Thyroid gland (tissue), 4 donors: ENCODE data around the gene SCAPER.

Experiments used
- CTCF ChIP-seq, 6 experiments: fragments of 200-600 bp in 3 of 6; fragments of 450-650 bp in 3 of 6; sonication (generic) in 3 of 6; IDR thresholded peaks; one replicate each; pipeline ENCODE4 v1.5.1; 2016 to 2019; ENCODE audit warnings: antibody characterized with exemption in 6 of 6, mild to moderate bottlenecking in 2 of 6, inconsistent platforms in 1 of 6, moderate library complexity in 1 of 6
- POLR2A ChIP-seq, 2 donors: fragments of 450-650 bp; IDR thresholded peaks; one replicate each; pipeline ENCODE4 v1.6.1; 2017; ENCODE audit warnings: antibody characterized with exemption in 2 of 2, mild to moderate bottlenecking in 2 of 2, moderate library complexity in 1 of 2

DNA sequence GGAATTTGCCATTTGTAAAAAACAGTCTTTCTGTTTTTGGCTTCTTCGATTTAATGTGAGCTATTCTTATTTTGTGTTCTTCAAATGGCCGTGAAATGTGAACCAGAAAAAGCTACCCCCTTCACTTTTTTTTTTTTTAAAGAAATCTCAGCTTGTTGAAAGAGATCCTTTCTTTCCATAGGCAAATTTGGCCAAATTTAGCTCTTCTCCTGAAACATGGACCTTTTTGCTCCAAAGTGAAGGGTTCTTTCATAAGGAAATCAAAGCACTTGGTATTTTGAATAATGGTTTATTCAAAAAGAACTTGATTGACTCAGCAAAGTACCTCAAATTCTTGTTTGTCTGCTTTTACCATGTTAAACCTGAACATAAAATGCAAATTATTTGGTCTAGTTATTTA is 36.5 kb upstream of the SCAPER start:
- TF ChIP-seq CTCF (IDR thresholded peaks at IDR 0.05) (no peak), POLR2A (IDR thresholded peaks at IDR 0.05) (no peak)
